T-helper 17 cell (primary cell): ENCODE results near the gene COL21A1. TPM values are rescaled to one million over a fixed set of nuclear protein-coding genes. Genes with fewer than 3 reads are reported as not detected.
"Not testable (repeated sequence)": the region's sequence is repeated elsewhere in the genome, so short reads cannot be mapped to it uniquely, and the experiment has no call there.

Experiments
- ATAC-seq: fragments of 150-1000 bp; cut with Tn5 transposase; 2 replicates; pipeline ENCODE4 v1.10.0; 2021; ENCODE audit warnings: mild to moderate bottlenecking, moderate library complexity
- DNase-seq, 3 donors: peaks; one replicate each; pipeline versions ENCODE4 v3.0.0 to v3.0.0-alpha.2; 2020 to 2021
- H3K9me3 ChIP-seq: one replicate; pipeline ENCODE4 v1.7.0; 2013; ENCODE audit warnings: low read length, mild to moderate bottlenecking; ENCODE audit not compliant: control insufficient read depth, poor library complexity, severe bottlenecking
- H3K27ac Mint-ChIP-seq: one replicate; pipeline ENCODE4 v1.8.0; 2022; ENCODE audit warnings: mild to moderate bottlenecking, moderate library complexity, mixed read lengths
- H3K27me3 Mint-ChIP-seq: one replicate; pipeline ENCODE4 v1.8.0; 2022; ENCODE audit warnings: mixed read lengths
- H3K36me3 Mint-ChIP-seq: one replicate; pipeline ENCODE4 v1.8.0; 2022; ENCODE audit warnings: low read depth, mixed read lengths
- H3K4me1 Mint-ChIP-seq: one replicate; pipeline ENCODE4 v1.8.0; 2022; ENCODE audit warnings: mild to moderate bottlenecking, mixed read lengths
- H3K4me3 Mint-ChIP-seq: one replicate; pipeline ENCODE4 v1.8.0; 2022; ENCODE audit warnings: mild to moderate bottlenecking, moderate library complexity, mixed read lengths
- total RNA-seq, 4 donors: library from RNA in 2 of 4; stranded (reverse) in 2 of 4; gene quantifications; one replicate each; pipeline ENCODE4 v1.2.3 and lab custom pipeline; 2022 to 2026

COL21A1 gene
- total RNA-seq, 2 donors from 2014 or later, result not detected

DNA sequence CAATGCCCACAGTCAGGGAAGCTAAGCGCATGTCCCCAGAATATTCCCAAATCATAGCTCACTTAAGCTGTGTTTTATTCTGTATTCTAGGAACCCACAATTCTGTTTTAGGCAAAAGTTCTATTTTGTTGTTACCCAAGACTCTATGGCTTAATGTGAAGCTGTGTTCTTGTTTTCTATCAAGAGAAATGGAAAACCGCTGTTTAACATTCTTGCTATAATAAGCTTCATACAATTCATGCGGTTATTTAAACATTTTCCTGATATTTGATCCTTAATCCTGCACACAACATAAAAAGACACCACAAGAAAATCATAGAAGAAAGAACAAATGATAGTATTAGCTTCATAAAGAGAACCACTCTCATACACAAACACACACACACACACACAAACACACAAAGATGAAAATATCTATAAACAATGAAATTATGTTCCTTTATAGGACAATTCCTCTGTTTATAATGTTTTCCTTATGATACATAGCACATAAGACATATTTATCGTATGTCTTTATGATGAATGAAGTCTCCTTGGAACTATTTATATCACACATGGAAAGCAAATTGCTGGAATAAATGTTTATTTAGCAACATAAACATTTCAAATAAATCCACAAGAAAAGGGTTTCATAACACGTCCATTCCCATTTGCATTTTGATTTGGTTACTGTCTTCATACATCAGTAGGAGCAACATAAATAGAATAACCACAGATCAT is 16.4 kb upstream of the COL21A1 start:
- Mint-ChIP-seq H3K27me3 (no peaks in the 10 kb centered on the region), H3K27ac (no peak overlapping the region), H3K4me3 (no peak overlapping the region), H3K4me1 (no peaks in the 10 kb centered on the region), H3K36me3 (no peaks in the 10 kb centered on the region)
- H3K9me3 ChIP-seq, result no peaks in the 10 kb centered on the region
- no peak for ATAC-seq
- no peak for DNase-seq

DNA sequence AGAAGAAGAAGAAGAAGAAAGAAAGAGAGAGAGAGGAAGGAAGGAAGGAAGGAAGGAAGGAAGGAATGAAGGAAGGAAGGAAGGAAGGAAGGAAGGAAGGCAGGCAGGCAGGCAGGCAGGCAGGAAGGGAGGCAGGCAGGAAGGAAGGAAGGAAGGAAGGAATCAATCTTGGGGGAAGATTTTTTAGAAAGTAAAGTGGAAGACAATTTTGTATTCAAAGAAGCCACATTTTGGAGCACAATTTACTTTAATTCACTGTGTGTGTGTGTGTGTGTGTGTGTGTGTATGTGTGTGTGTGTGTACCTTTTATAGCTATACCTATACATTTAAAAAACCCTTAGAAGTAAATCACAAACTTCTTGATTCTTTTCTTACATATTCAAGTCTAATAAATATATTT is 13.2 kb upstream of the COL21A1 start:
- not testable (repeated sequence) for H3K4me1 Mint-ChIP-seq, H3K9me3 ChIP-seq, H3K36me3 Mint-ChIP-seq, H3K27me3 Mint-ChIP-seq, H3K4me3 Mint-ChIP-seq, ATAC-seq, H3K27ac Mint-ChIP-seq, DNase-seq

GRCh38 chr6:56259234-56260077 is 12.1 kb upstream of the COL21A1 start:
- Mint-ChIP-seq H3K27me3 (no peaks in the 10 kb centered on the region), H3K4me3 (no peak overlapping the region), H3K4me1 (no peaks in the 10 kb centered on the region), H3K36me3 (no peaks in the 10 kb centered on the region), H3K27ac (no peak overlapping the region)
- H3K9me3 ChIP-seq, result no peaks in the 10 kb centered on the region
- no peak for DNase-seq
- ATAC-seq, result no peak

DNA sequence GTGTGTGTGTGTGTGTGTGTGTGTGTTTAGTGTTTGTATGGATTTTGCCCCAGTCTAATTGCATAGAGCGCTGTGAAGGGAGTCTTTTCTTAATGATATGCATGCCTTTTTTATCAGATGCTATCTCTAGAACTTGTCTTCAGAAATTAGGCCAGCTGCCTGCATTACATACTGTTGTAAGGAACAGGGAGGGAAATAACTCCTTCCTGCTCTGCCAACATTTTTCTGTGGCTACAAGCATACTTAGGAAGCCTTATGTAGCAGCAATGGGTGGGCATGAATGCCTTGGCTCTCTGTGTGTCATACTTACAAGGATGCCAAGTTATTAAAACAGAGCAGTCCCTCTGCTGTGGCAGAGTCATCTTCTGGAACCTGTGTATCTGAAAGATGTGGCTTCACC is 8.0 kb upstream of the COL21A1 start:
- H3K27ac Mint-ChIP-seq, result no peak overlapping the region
- H3K27me3 Mint-ChIP-seq, result no peaks in the 10 kb centered on the region
- no peaks in the 10 kb centered on the region for H3K36me3 Mint-ChIP-seq
- no peaks in the 10 kb centered on the region for H3K4me1 Mint-ChIP-seq
- H3K9me3 ChIP-seq, result no peaks in the 10 kb centered on the region
- ATAC-seq, result no peak
- DNase-seq, result no peak
- no peak overlapping the region for H3K4me3 Mint-ChIP-seq

- no peak for DNase-seq
- H3K36me3 Mint-ChIP-seq, result no peaks in the 10 kb centered on the region
- no peaks in the 10 kb centered on the region for H3K4me1 Mint-ChIP-seq
- no peak overlapping the region for H3K4me3 Mint-ChIP-seq
- no peak for ATAC-seq
- H3K27ac Mint-ChIP-seq, result no peak overlapping the region
- no peaks in the 10 kb centered on the region for H3K27me3 Mint-ChIP-seq
- no peaks in the 10 kb centered on the region for H3K9me3 ChIP-seq
These were observed 2.9 kb upstream of the COL21A1 start for GRCh38 chr6:56250266-56250665.

DNA sequence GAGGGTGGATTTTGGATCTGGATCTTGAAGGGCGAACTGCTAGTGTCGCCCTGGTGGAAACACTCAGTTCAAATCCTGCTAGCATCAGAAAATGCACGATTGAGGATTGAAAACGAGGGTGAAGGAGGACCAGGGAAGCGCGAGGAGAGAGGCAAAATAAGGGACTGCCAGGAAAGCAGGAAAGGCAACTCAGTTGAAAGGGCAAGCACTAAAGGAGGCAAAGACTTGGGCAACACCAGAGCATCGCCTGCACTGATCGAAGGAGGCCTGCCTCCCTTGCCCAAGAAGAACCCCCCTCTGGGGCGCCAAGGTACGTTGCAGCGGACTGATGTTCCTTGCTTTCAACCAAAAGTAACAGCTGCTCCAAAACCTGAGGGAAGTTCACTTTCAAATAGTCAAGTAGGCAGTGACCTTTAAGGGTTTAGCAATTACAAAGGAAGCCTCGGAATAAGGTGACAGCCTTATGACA is 308 bp upstream of the COL21A1 start:
- no peaks in the 10 kb centered on the region for H3K4me1 Mint-ChIP-seq
- no peak overlapping the region for H3K27ac Mint-ChIP-seq
- ATAC-seq (no peak), DNase-seq (no peak)
- H3K9me3 ChIP-seq, result no peaks in the 10 kb centered on the region
- no peaks in the 10 kb centered on the region for H3K36me3 Mint-ChIP-seq
- H3K4me3 Mint-ChIP-seq, result no peak overlapping the region
- no peaks in the 10 kb centered on the region for H3K27me3 Mint-ChIP-seq

- DNase-seq (no peak), ATAC-seq (no peak)
- H3K9me3 ChIP-seq, result no peaks in the 10 kb centered on the region
- H3K4me1 Mint-ChIP-seq, result no peaks in the 10 kb centered on the region
- H3K27me3 Mint-ChIP-seq, result no peaks in the 10 kb centered on the region
- no peak overlapping the region for H3K27ac Mint-ChIP-seq
- H3K4me3 Mint-ChIP-seq, result no peak overlapping the region
- H3K36me3 Mint-ChIP-seq, result no peaks in the 10 kb centered on the region
These were observed 869 bp downstream of the COL21A1 start for GRCh38 chr6:56246541-56246880.

- ATAC-seq (no peak), DNase-seq (no peak)
- no peaks in the 10 kb centered on the region for H3K27me3 Mint-ChIP-seq
- no peak overlapping the region for H3K27ac Mint-ChIP-seq
- H3K9me3 ChIP-seq, result no peaks in the 10 kb centered on the region
- H3K4me1 Mint-ChIP-seq, result no peaks in the 10 kb centered on the region
- no peaks in the 10 kb centered on the region for H3K36me3 Mint-ChIP-seq
- H3K4me3 Mint-ChIP-seq, result no peak overlapping the region
These were observed 1.5 kb downstream of the COL21A1 start for GRCh38 chr6:56245903-56246351.

DNA sequence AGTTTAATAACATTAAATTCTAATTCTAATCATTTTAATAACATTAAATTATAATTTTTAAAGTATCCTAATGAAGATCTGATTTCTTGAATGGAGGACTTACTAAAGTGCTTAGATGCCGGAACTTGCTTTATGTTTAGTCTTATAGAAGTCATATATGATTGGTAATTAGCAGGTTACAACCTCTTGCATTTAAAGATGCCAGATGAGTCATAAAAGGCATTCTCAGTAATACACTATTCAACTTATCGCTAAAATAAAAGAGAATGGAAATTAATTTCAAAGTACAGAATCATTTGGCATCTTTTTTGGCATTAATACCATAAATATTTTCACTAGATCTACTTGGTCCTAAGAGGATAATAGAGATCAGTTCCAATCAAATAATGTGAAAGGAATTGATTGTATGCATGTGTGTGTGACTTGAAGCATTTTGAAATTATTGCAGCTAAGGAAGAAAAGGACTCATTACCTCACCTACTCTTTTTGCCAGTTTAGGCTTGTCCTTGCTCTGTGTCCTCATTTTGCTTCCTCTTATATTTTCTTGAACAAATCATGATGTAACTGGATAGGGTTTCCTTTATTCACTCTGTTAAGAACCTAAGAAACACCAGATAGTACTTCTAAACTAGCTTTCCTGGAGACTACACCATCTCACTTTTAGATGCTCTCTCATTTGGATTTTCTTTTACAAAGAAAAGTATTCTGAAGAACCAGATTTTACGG is 2.7 kb downstream of the COL21A1 start:
- no peak overlapping the region for H3K27ac Mint-ChIP-seq
- H3K4me3 Mint-ChIP-seq, result no peak overlapping the region
- H3K9me3 ChIP-seq, result no peaks in the 10 kb centered on the region
- H3K4me1 Mint-ChIP-seq, result no peaks in the 10 kb centered on the region
- H3K36me3 Mint-ChIP-seq, result no peaks in the 10 kb centered on the region
- no peak for DNase-seq
- no peaks in the 10 kb centered on the region for H3K27me3 Mint-ChIP-seq
- ATAC-seq, result no peak

GRCh38 chr6:56244089-56244488 is 3.3 kb downstream of the COL21A1 start:
- Mint-ChIP-seq H3K4me3 (no peak overlapping the region), H3K27me3 (no peaks in the 10 kb centered on the region), H3K4me1 (no peaks in the 10 kb centered on the region), H3K27ac (no peak overlapping the region), H3K36me3 (no peaks in the 10 kb centered on the region)
- no peaks in the 10 kb centered on the region for H3K9me3 ChIP-seq
- ATAC-seq (no peak), DNase-seq (no peak)

DNA sequence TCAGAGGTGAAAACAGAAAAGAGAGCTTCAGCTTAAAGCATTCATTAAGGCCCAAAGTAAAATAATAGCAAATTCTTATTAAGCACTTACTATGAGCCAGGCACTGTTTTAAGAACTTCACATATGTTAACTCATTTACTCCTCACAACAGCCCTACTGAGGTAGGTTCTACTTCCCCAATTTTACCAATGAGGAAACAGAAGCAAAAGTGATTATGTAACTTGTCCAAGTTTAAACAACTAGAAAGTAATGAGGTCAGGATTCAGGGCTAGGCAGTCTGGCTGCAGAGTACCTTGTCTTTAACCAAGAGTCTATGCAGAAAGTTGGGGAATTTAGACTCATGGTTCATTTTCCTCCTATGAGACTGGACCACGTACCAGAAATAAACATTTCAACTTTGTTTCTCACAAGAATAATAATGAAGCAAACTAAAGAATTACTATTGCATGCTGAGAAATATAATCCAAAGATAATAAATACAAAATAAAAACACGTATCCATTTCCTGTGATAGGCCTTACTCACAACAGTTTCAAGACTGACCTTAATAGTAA is 3.8 kb downstream of the COL21A1 start:
- no peaks in the 10 kb centered on the region for H3K27me3 Mint-ChIP-seq
- H3K27ac Mint-ChIP-seq, result no peak overlapping the region
- no peaks in the 10 kb centered on the region for H3K36me3 Mint-ChIP-seq
- H3K4me1 Mint-ChIP-seq, result no peaks in the 10 kb centered on the region
- no peak for DNase-seq
- H3K9me3 ChIP-seq, result no peaks in the 10 kb centered on the region
- no peak for ATAC-seq
- H3K4me3 Mint-ChIP-seq, result no peak overlapping the region

DNA sequence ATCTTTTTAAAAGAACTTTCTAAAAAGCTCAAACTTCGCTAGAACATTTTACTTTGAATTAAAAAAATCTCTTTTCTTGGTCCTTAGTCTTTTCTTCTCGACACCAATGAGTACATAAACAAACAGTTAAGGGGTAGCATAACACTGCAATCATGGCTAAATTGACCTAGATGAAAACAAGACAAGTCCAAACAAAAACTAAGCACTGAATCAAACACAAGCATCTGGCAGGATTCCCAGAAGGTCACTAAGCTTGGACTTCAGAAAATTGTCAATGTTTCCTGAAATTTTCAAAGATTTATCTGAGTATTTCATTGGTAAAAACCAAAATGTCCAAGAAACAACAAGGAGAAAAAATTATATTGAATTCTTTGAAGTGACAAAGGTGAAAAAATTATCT is 5.0 kb downstream of the COL21A1 start:
- H3K9me3 ChIP-seq, result no peaks in the 10 kb centered on the region
- no peaks in the 10 kb centered on the region for H3K4me1 Mint-ChIP-seq
- no peak overlapping the region for H3K27ac Mint-ChIP-seq
- no peaks in the 10 kb centered on the region for H3K27me3 Mint-ChIP-seq
- H3K36me3 Mint-ChIP-seq, result no peaks in the 10 kb centered on the region
- no peak overlapping the region for H3K4me3 Mint-ChIP-seq
- ATAC-seq (no peak), DNase-seq (no peak)

DNA sequence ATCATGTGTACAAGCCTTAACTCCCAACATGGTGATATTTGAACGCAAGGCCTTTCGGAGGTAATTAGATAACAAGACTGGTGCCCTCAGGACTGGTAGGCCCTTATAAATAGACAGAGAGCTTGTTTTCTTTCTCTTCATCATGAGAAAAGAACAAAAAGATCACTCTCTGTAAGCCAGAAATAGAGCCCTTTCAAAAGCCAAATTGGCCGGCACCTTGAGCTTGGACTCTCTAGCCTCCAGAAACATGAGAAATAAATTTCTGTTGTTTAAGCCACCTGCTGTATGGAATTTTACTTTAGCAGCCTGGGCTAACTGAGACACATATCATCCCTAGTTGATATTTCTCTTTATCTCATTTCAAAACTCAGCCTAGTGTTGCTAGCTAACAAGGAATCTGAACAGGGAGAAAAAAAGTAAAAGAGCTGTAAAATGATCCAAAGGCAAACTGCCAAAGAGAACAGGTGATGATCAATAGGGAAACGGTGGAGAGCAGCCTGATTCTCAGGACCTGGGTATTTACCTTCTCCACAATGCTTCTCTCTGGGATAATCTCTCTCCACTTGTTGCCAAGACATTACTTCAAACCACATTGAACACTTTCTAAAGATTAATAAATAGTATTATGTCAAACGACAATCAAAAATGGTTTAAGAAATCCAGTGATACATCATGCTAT is 6.1 kb downstream of the COL21A1 start:
- Mint-ChIP-seq H3K4me3 (no peak overlapping the region), H3K36me3 (no peaks in the 10 kb centered on the region), H3K27me3 (no peaks in the 10 kb centered on the region), H3K27ac (no peak overlapping the region), H3K4me1 (no peaks in the 10 kb centered on the region)
- DNase-seq, result no peak
- no peak for ATAC-seq
- H3K9me3 ChIP-seq, result no peaks in the 10 kb centered on the region
